ENCODE data around the gene MADCAM1.
"Not testable (repeated sequence)": the region's sequence is repeated elsewhere in the genome, so short reads cannot be mapped to it uniquely, and the experiment has no call there.

MADCAM1 gene

DNA sequence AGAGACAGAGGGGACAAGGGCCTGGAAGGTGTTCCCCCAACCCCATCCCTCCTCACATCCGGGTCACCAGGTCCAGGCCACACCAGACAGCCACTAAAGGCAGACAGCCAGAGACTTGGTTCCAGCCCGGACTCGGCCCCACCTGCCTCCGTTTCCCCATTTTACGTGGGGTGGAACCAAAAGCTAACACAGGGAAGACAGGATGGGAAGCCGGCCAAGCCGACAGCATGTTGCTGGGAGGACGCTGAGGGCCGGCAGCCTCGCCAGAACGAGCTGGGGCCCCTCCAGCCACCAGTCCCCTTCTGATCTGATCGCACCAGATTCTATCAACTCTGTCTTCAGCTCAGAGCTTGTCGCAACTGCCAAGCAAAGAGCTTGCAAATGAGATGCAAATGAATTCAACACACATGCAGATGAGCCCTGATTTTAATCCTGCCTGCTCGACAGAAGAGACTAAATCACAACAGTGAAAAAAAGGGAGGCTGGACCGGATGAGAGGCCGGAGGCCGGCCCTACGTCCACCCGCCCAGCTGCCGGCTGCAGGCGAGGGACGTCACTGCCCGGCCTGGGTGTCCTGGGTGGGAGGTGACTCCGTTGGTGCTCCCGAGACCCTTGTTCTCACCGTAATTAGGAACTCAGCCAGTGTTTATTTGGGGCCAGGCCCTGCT lies 17.9 kb upstream of the MADCAM1 start:
- Histone ChIP-seq H3K9me3 (ENCODE audit: control insufficient read depth, low read length) (no peaks in the 10 kb centered on the region), H3K27me3 (ENCODE audit: control insufficient read depth, insufficient read depth, low read length) (no peaks in the 10 kb centered on the region), H3K4me3 (ENCODE audit: low read depth, low read length) (no peak overlapping the region), H3K79me2 (no peaks in the 10 kb centered on the region), H3K4me1 (no peaks in the 10 kb centered on the region), H3K9ac (no peak overlapping the region), H3K27ac (no peak overlapping the region), H3K36me3 (ENCODE audit: control insufficient read depth, insufficient read depth, low read length) (no peaks in the 10 kb centered on the region), H3K4me2 (ENCODE audit: low read length) (no peak overlapping the region), H2AFZ (no peak overlapping the region)
- TF ChIP-seq, protein P1, sequence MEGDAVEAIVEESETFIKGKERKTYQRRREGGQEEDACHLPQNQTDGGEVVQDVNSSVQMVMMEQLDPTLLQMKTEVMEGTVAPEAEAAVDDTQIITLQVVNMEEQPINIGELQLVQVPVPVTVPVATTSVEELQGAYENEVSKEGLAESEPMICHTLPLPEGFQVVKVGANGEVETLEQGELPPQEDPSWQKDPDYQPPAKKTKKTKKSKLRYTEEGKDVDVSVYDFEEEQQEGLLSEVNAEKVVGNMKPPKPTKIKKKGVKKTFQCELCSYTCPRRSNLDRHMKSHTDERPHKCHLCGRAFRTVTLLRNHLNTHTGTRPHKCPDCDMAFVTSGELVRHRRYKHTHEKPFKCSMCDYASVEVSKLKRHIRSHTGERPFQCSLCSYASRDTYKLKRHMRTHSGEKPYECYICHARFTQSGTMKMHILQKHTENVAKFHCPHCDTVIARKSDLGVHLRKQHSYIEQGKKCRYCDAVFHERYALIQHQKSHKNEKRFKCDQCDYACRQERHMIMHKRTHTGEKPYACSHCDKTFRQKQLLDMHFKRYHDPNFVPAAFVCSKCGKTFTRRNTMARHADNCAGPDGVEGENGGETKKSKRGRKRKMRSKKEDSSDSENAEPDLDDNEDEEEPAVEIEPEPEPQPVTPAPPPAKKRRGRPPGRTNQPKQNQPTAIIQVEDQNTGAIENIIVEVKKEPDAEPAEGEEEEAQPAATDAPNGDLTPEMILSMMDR (IDR thresholded peaks at IDR 0.05): no peak

DNA sequence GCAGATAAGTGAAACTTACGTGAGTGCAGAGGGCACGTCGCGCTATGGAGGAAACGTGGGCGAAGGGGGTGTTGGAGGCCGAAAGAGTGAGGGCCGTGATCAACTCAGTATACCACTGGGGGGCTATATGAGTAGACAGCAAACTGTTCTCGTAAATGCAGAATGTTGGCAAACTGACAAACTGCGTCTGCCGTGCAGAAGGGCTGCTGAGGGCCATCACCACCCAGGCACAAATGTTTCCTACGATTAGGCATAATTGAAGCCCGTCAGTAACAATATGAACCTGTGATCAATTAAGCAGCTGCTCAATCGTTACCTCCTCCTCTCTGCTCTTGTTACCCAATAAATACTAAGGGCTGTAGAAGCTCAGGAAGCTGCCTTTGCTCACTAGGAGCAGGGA lies 17.3 kb upstream of the MADCAM1 start:
- no peak overlapping the region for H3K27ac ChIP-seq
- TF ChIP-seq, protein P1 (IDR thresholded peaks at IDR 0.05): no peak
- H3K9ac ChIP-seq: no peak overlapping the region

DNA sequence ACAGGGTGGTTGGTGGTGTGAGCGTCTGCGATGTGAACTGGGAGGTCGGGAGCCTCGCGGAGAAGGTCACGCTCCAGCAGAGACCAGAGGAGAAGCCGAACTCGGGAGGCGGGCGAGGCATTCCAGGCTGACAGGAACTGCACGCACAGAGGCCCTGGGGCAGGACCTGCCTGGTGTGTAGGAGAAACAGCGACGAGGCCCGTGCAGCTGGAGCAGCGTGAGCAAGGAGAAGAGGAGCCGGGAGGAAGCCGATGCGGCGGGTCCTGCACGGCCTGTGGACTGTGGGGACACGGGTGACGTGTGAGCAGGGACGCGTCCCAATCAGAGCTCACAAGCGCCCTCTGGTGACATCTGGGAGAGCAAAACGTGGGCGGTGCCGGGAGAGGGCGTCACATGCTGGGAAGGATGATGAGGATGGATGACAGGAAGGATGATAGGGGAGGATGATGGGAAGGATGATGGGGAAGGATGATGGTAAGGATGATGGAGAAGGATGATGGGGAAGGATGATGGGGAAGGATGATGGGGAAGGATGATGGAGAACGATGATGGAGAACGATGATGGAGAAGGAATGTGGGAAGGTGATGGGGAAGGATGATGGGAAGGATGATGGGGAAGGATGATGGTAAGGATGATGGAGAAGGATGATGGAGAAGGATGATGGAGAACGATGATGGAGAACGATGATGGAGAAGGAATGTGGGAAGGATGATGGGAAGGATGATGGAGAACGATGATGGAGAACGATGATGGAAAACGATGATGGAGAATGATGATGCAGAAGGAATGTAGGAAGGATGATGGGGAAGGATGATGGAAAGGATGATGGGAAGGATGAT lies 16.1 kb upstream of the MADCAM1 start:
- H3K36me3 ChIP-seq (ENCODE audit: control insufficient read depth, insufficient read depth, low read length): no peaks in the 10 kb centered on the region
- H3K9me3 ChIP-seq (ENCODE audit: control insufficient read depth, low read length): no peaks in the 10 kb centered on the region
- H3K27ac ChIP-seq: no peak overlapping the region
- H3K4me1 ChIP-seq: no peaks in the 10 kb centered on the region
- no peaks in the 10 kb centered on the region for H3K27me3 ChIP-seq (ENCODE audit: control insufficient read depth, insufficient read depth, low read length)
- H3K4me3 ChIP-seq (ENCODE audit: low read depth, low read length): peak overlapping the region; percentile 48
- TF ChIP-seq, protein P1 (IDR thresholded peaks at IDR 0.05): peak; percentile 77
- no peaks in the 10 kb centered on the region for H3K79me2 ChIP-seq
- H3K4me2 ChIP-seq (ENCODE audit: low read length): peak overlapping the region; percentile 82
- H2AFZ ChIP-seq: peak overlapping the region; percentile 59
- no peak overlapping the region for H3K9ac ChIP-seq

More for the DNA sequence above, 17.3 kb upstream of the MADCAM1 start:
- Histone ChIP-seq H3K4me2 (ENCODE audit: low read length) (no peak overlapping the region), H3K9me3 (ENCODE audit: control insufficient read depth, low read length) (no peaks in the 10 kb centered on the region), H3K27me3 (ENCODE audit: control insufficient read depth, insufficient read depth, low read length) (no peaks in the 10 kb centered on the region), H3K36me3 (ENCODE audit: control insufficient read depth, insufficient read depth, low read length) (no peaks in the 10 kb centered on the region), H3K4me1 (no peaks in the 10 kb centered on the region), H2AFZ (no peak overlapping the region), H3K4me3 (ENCODE audit: low read depth, low read length) (no peak overlapping the region), H3K79me2 (no peaks in the 10 kb centered on the region)

DNA sequence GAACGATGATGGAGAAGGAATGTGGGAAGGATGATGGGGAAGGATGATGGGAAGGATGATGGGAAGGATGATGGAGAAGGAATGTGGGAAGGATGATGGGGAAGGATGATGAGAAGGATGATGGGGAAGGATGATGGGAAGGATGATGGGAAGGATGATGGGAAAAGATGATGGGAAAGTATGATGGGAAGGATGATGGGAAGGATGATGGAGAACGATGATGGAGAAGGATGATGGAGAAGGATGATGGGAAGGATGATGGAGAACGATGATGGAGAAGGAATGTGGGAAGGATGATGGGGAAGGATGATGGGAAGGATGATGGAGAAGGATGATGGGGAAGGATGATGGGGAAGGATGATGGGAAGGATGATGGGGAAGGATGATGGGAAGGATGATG lies 15.2 kb upstream of the MADCAM1 start:
- H3K9ac ChIP-seq; H3K4me2 ChIP-seq (ENCODE audit: low read length); H3K27ac ChIP-seq; H3K36me3 ChIP-seq (ENCODE audit: control insufficient read depth, insufficient read depth, low read length); H2AFZ ChIP-seq; H3K4me1 ChIP-seq; H3K9me3 ChIP-seq (ENCODE audit: control insufficient read depth, low read length); H3K4me3 ChIP-seq (ENCODE audit: low read depth, low read length); H3K79me2 ChIP-seq; H3K27me3 ChIP-seq (ENCODE audit: control insufficient read depth, insufficient read depth, low read length): not testable (repeated sequence)

DNA sequence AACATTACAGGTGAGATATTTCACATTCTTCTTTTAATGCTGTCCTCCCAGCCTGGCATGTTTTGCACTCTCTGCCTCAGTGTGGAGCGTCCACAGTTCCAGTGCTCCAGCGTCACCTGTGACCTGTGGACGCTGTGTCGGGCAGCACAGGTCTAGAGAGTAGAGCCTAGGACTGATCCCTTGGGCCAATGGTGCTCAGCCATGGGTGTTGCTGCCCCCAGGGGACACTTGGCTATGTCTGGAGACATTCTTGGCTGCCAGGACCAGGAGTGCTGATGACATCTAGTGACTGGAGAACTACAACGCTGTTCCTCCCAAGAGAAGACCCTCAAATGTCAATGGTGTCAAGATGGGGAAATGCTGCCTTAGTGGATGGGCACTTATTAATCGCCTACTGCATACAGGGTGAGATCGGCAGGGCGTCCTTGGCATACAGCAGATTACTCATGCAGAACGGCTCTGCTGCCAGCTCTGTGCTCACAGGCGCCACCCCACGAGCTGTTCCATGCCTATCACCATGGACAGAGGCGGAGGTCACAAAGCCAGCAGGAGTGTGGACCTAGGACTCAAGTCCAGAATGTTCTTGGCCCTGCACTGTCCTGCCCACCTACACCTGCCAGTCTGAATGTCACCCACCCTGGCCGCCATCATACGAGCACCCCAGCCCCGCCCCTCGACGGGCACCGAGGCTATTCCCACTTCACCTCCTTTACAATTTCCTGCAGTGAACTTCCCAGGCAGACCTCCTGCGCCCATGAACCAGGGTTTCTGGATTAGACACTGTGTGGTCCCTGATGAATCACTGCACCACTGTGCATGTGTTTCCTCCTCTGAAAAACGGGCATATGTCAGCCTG lies 13.9 kb upstream of the MADCAM1 start:
- Histone ChIP-seq H3K9ac (no peak overlapping the region), H3K27ac (no peak overlapping the region), H3K4me2 (ENCODE audit: low read length) (no peak overlapping the region), H3K36me3 (ENCODE audit: control insufficient read depth, insufficient read depth, low read length) (no peaks in the 10 kb centered on the region), H2AFZ (no peak overlapping the region), H3K27me3 (ENCODE audit: control insufficient read depth, insufficient read depth, low read length) (no peaks in the 10 kb centered on the region), H3K9me3 (ENCODE audit: control insufficient read depth, low read length) (no peaks in the 10 kb centered on the region), H3K79me2 (no peaks in the 10 kb centered on the region), H3K4me3 (ENCODE audit: low read depth, low read length) (no peak overlapping the region), H3K4me1 (no peaks in the 10 kb centered on the region)
- TF ChIP-seq, protein P1 (IDR thresholded peaks at IDR 0.05): no peak
